Thoracic aorta (tissue), 2 donors: ENCODE data around the gene GGT6. TPM values are rescaled to one million over a fixed set of nuclear protein-coding genes. Genes with fewer than 3 reads are reported as not detected.

ENCODE experiments used
- ATAC-seq: fragments of 150-250 bp; one replicate; pipeline ENCODE4 v1.8.0; 2017; ENCODE audit warnings: low read depth; ENCODE audit not compliant: insufficient number of reproducible peaks, low FRiP score
- DNase-seq: peaks from one replicate; pipeline ENCODE4 v3.0.0-alpha.2; 2020; ENCODE audit warnings: low spot score
- H3K27ac ChIP-seq, 2 donors: fragments of 200-600 bp; sonication (generic); 1 replicate in 1 of 2; 2 replicates in 1 of 2; pipeline ENCODE4 v1.5.1; 2016; ENCODE audit warnings: mild to moderate bottlenecking in 2 of 2, moderate library complexity in 2 of 2
- H3K27me3 ChIP-seq: fragments of 200-600 bp; sonication (generic); replicated peaks from 2 replicates; pipeline ENCODE4 v1.6.0; 2016; ENCODE audit warnings: mild to moderate bottlenecking; ENCODE audit not compliant: insufficient read depth
- H3K36me3 ChIP-seq: fragments of 200-600 bp; sonication (generic); one replicate; pipeline ENCODE4 v1.5.1; 2016
- H3K4me1 ChIP-seq, 2 donors: fragments of 200-600 bp; sonication (generic); 1 replicate in 1 of 2; 2 replicates in 1 of 2; pipeline versions ENCODE4 v1.5.1 to v1.6.0; 2016; ENCODE audit warnings: low read depth in 2 of 2, mild to moderate bottlenecking in 1 of 2; ENCODE audit not compliant: control insufficient read depth in 1 of 2
- H3K4me3 ChIP-seq: fragments of 200-600 bp; sonication (generic); 2 replicates; pipeline ENCODE4 v1.5.1; 2016; ENCODE audit warnings: mild to moderate bottlenecking
- H3K9me3 ChIP-seq: fragments of 200-600 bp; sonication (generic); 2 replicates; pipeline ENCODE4 v1.5.1; 2016
- CTCF ChIP-seq: fragments of 200-600 bp; sonication (generic); IDR thresholded peaks from one replicate; pipeline ENCODE4 v1.5.1; 2019; ENCODE audit warnings: antibody characterized with exemption
- total RNA-seq, 2 donors: library from RNA; depleted of rRNA; stranded (reverse); fragments of >200 nt; gene quantifications; one replicate each; pipeline versions ENCODE4 v1.1.0 to v1.2.3, GENCODE V29; 2016

The GGT6 gene
- total RNA-seq, 2 donors from 2014 or later: not detected

GRCh38 chr17:4515501-4515900 is 44.9 kb downstream of the GGT6 start:
- H3K4me1 ChIP-seq: peaks cover 0 to 15% of the 10 kb centered on the region in 2 donors
- no peaks in the 10 kb centered on the region for H3K27me3 ChIP-seq
- DNase-seq (no peak), ATAC-seq (no peak)
- no peaks in the 10 kb centered on the region for H3K36me3 ChIP-seq
- TF ChIP-seq CTCF: no peak
- H3K27ac ChIP-seq: no peak overlapping the region
- H3K4me3 ChIP-seq: no peak overlapping the region
- no peaks in the 10 kb centered on the region for H3K9me3 ChIP-seq

GRCh38 chr17:4514779-4515178 is 45.6 kb downstream of the GGT6 start:
- H3K4me3 ChIP-seq: no peak overlapping the region
- no peak for ATAC-seq
- no peak for DNase-seq
- no peaks in the 10 kb centered on the region for H3K36me3 ChIP-seq
- TF ChIP-seq CTCF: no peak
- no peaks in the 10 kb centered on the region for H3K27me3 ChIP-seq
- H3K4me1 ChIP-seq: peaks cover under 1 to 20% of the 10 kb centered on the region in 2 donors
- no peak overlapping the region for H3K27ac ChIP-seq
- H3K9me3 ChIP-seq: no peaks in the 10 kb centered on the region

- H3K27ac ChIP-seq: peak overlapping the region in 1 of 2 donors; percentile 11
- no peak for DNase-seq
- no peak for ATAC-seq
Measured at GRCh38 chr17:4514206-4514605, 46.2 kb downstream of the GGT6 start.

GRCh38 chr17:4513113-4514032 is 47.0 kb downstream of the GGT6 start:
- H3K27ac ChIP-seq: peak overlapping the region in 1 of 2 donors; percentile 11
- no peak for TF ChIP-seq CTCF
- H3K27me3 ChIP-seq: no peaks in the 10 kb centered on the region
- ATAC-seq (no peak), DNase-seq (no peak)
- H3K36me3 ChIP-seq: no peaks in the 10 kb centered on the region
- H3K4me3 ChIP-seq: no peak overlapping the region
- H3K4me1 ChIP-seq: peaks cover 13 to 34% of the 10 kb centered on the region in 2 donors
- H3K9me3 ChIP-seq: no peaks in the 10 kb centered on the region

More at GRCh38 chr17:4514206-4514605, 46.2 kb downstream of the GGT6 start:
- TF ChIP-seq CTCF: no peak
- H3K27me3 ChIP-seq: no peaks in the 10 kb centered on the region
- no peaks in the 10 kb centered on the region for H3K36me3 ChIP-seq
- no peaks in the 10 kb centered on the region for H3K9me3 ChIP-seq
- peaks cover 6 to 26% of the 10 kb centered on the region in 2 donors for H3K4me1 ChIP-seq
- no peak overlapping the region for H3K4me3 ChIP-seq

- Histone ChIP-seq H3K4me1 (peaks cover 13 to 43% of the 10 kb centered on the region in 2 donors), H3K9me3 (no peaks in the 10 kb centered on the region), H3K4me3 (no peak overlapping the region), H3K27ac (no peak overlapping the region), H3K36me3 (no peaks in the 10 kb centered on the region), H3K27me3 (no peaks in the 10 kb centered on the region)
- ATAC-seq: no peak
- DNase-seq: no peak
- TF ChIP-seq CTCF: no peak
Measured at GRCh38 chr17:4512156-4513112, 47.9 kb downstream of the GGT6 start.
